Measurements from ENCODE around the gene WARS2. TPM values are rescaled to one million over a fixed set of nuclear protein-coding genes. Genes with fewer than 3 reads are reported as not detected.

WARS2 gene
- polyA plus RNA-seq, 3 donors from 2014 or later, result 6.5 to 10.6 (median 9.5) TPM

DNA sequence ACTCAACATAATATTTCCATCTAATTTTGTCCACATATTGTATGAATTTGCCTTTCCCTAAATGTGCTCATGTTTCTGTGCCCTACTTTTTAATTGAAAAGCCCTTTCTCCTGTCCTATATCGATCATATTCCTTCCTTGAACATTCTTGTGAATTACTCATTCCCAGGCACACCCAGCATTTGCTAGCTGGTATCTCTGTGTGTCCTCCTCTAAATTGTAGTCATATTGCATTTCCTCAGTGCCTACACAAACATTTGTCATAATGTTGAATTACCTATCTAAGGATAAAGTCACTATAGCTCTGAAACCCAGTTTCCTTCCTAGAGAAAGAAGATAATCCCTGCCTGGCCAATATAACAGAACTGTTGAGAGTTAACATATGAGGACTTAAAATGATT is 112.7 kb downstream of the WARS2 start:
- peaks cover 30 to 34% (median 32%) of the 10 kb centered on the region in 3 donors for H3K36me3 Mint-ChIP-seq
- no peak overlapping the region for H3K4me3 Mint-ChIP-seq
- H3K27ac Mint-ChIP-seq, result no peak overlapping the region
- no peak for DNase-seq
- H3K9me3 Mint-ChIP-seq, result peaks cover 0 to 4% (median 2%) of the 10 kb centered on the region in 6 donors
- no peaks in the 10 kb centered on the region for H3K27me3 Mint-ChIP-seq (ENCODE audit: low read depth in 3 of 3)
- H3K4me1 Mint-ChIP-seq, result no peaks in the 10 kb centered on the region

DNA sequence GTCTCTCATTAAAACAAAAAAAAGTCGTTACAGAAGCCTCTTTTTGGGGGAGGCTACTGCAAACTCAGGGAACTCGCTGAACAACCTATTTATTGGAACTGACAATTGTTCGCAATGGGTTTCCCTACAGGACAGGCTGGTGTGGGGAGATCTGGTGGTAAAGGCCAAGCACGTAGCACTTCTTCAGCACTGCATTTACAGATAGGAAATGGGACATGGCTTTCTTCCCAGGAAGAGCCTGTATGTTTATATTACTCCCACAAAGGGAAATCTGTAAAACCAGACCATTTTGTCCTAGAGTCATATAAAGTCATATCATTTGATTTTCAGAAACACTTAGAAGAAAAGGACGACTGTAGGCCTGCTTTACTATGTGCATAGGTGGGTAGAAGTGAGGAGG is 113.5 kb downstream of the WARS2 start:
- H3K4me1 Mint-ChIP-seq, result no peaks in the 10 kb centered on the region
- H3K27me3 Mint-ChIP-seq (ENCODE audit: low read depth in 3 of 3), result no peaks in the 10 kb centered on the region
- H3K27ac Mint-ChIP-seq, result no peak overlapping the region
- DNase-seq, result no peak
- H3K9me3 Mint-ChIP-seq, result peaks cover 0 to 7% (median 3%) of the 10 kb centered on the region in 6 donors
- peaks cover 23 to 28% (median 24%) of the 10 kb centered on the region in 3 donors for H3K36me3 Mint-ChIP-seq
- H3K4me3 Mint-ChIP-seq, result no peak overlapping the region

- Mint-ChIP-seq H3K4me1 (peaks cover 0 to 3% of the 10 kb centered on the region in 2 donors), H3K4me3 (no peak overlapping the region), H3K27ac (no peak overlapping the region), H3K9me3 (peaks cover 13 to 31% (median 16%) of the 10 kb centered on the region in 6 donors), H3K27me3 (ENCODE audit: low read depth in 3 of 3) (peaks cover 4 to 11% (median 8%) of the 10 kb centered on the region in 3 donors), H3K36me3 (peaks cover 22 to 51% (median 50%) of the 10 kb centered on the region in 3 donors)
- DNase-seq, result no peak
These were observed 124.9 kb downstream of the WARS2 start for GRCh38 chr1:119015547-119015946.

- no peak for DNase-seq
- Mint-ChIP-seq H3K27me3 (ENCODE audit: low read depth in 3 of 3) (peaks cover 14 to 18% (median 17%) of the 10 kb centered on the region in 3 donors), H3K27ac (no peak overlapping the region), H3K36me3 (peaks cover 4 to 44% (median 25%) of the 10 kb centered on the region in 3 donors), H3K4me3 (no peak overlapping the region), H3K4me1 (peaks cover 3 to 14% of the 10 kb centered on the region in 2 donors), H3K9me3 (peaks cover 10 to 38% (median 15%) of the 10 kb centered on the region in 6 donors)
These were observed 128.1 kb downstream of the WARS2 start for GRCh38 chr1:119012383-119012782.

DNA sequence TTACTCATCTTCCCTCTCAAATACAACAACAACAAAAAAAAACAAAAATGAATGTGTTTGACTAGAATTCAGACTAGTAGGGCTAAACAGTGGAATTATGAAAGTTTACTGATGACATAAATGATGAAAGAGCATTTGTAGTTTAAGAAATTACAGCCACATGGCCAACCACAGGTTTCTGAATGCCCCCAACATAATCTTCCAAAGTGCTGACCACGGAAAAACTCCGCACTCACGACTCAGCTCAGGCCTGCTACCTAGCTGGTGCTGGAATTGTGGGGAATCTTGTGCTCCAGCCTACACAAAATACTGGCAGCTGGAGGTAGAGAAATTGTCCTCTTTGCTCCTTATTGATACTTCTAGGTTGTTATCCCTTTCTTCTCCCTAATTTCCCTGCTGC is 128.7 kb downstream of the WARS2 start:
- Mint-ChIP-seq H3K9me3 (peaks cover 10 to 38% (median 15%) of the 10 kb centered on the region in 6 donors), H3K36me3 (peaks cover 4 to 42% (median 22%) of the 10 kb centered on the region in 3 donors), H3K27ac (no peak overlapping the region), H3K4me1 (peaks cover 3 to 14% of the 10 kb centered on the region in 2 donors), H3K4me3 (no peak overlapping the region), H3K27me3 (ENCODE audit: low read depth in 3 of 3) (peaks cover 16 to 18% (median 17%) of the 10 kb centered on the region in 3 donors)
- no peak for DNase-seq

DNA sequence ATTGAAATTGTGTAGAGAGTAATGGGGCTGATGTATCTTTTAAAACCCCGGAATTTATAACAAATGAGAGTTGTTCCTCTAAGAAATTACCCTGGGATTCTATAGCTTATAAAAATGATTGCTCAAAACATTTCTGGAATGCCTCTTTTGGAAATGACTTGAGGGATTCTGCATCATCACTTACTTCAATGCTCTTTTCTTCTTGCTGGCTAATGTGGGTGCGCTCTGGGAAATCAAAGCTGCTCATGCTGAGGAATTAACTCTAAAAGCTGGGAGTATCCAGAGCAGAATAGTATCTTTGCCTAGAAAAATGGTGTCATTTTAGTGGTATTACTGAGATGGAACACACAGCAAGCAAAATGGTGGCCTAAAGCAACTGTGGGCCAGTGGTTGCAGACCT is 129.3 kb downstream of the WARS2 start:
- H3K27me3 Mint-ChIP-seq (ENCODE audit: low read depth in 3 of 3), result peaks cover 21 to 23% (median 22%) of the 10 kb centered on the region in 3 donors
- peaks cover 4 to 42% (median 22%) of the 10 kb centered on the region in 3 donors for H3K36me3 Mint-ChIP-seq

GRCh38 chr1:119010201-119010600 is 130.3 kb downstream of the WARS2 start:
- DNase-seq, result no peak
- Mint-ChIP-seq H3K36me3 (peaks cover 7 to 36% (median 18%) of the 10 kb centered on the region in 3 donors), H3K27ac (no peak overlapping the region), H3K9me3 (peaks cover 15 to 46% (median 21%) of the 10 kb centered on the region in 6 donors), H3K4me1 (peaks cover 5 to 14% of the 10 kb centered on the region in 2 donors), H3K27me3 (ENCODE audit: low read depth in 3 of 3) (peaks cover 25 to 28% (median 26%) of the 10 kb centered on the region in 3 donors), H3K4me3 (no peak overlapping the region)

More for the DNA sequence above, 129.3 kb downstream of the WARS2 start:
- Mint-ChIP-seq H3K4me1 (peaks cover 5 to 14% of the 10 kb centered on the region in 2 donors), H3K27ac (no peak overlapping the region), H3K9me3 (peaks cover 10 to 38% (median 16%) of the 10 kb centered on the region in 6 donors), H3K4me3 (no peak overlapping the region)
- DNase-seq, result no peak

DNA sequence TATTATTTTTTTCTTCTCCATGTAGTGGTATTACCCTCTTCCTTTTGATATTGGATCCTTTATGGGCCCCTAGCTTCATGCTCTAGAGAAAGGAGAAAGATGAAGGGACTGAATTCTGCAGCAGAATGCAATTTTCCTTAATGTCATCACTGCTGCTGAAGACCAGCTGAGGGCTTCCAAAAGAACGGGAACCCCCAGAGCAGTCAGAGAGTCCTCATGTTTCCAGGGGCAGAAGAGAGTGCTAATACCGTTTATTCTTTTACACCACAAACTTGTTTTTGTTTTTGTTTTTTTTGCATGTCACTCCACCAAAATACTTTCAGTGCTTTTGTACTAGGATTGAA is 131.2 kb downstream of the WARS2 start:
- Mint-ChIP-seq H3K4me3 (no peak overlapping the region), H3K36me3 (peaks cover 7 to 29% (median 11%) of the 10 kb centered on the region in 3 donors), H3K9me3 (peaks cover 10 to 49% (median 26%) of the 10 kb centered on the region in 6 donors), H3K4me1 (peaks cover 5 to 14% of the 10 kb centered on the region in 2 donors), H3K27me3 (ENCODE audit: low read depth in 3 of 3) (peaks cover 25 to 33% (median 33%) of the 10 kb centered on the region in 3 donors), H3K27ac (no peak overlapping the region)
- DNase-seq, result no peak

DNA sequence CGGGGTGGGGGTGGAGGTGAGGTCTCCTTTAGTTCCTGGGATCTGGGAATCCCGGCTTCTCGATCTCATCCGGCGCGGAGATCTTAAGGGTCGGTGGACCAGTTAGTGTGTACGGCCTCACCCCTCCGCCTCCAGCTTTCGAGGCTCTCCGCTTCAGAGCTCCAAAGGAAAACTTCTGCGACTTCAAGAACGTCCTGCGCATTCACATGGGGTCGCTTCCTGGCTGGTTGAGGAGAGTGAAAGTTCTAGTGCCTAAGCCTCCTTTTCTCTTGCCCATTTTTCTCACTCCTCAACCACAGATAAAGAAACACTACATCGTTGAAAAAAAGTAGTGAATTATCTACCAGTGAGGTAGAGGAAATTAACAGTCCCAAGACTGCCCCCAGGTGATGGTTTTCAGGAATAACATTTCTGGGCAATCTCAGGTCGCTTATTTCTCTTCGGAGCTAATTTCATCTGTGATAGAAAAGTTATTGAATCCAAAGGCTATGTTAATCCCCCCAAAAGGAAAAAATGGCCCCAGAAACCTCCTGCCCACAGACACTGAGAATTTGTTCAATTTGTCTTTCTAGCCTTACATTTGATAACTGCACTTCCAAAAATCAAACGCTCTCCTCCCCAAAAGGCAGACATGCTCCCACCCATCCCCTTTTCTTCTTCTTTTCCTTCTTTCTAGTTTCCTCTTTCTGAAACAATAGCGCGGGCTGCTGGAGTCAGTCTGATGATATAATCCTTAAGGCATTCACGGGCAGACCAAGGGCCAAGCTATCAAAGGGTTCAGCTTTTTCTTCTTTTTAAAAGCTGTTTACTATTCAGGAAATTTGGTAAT is 131.8 kb downstream of the WARS2 start:
- Mint-ChIP-seq H3K36me3 (peaks cover 7 to 29% (median 11%) of the 10 kb centered on the region in 3 donors), H3K27me3 (ENCODE audit: low read depth in 3 of 3) (peaks cover 31 to 39% (median 38%) of the 10 kb centered on the region in 3 donors), H3K4me3 (peak overlapping the region; percentile 0 to 75 (median 65)), H3K9me3 (peaks cover 11 to 55% (median 29%) of the 10 kb centered on the region in 6 donors), H3K27ac (no peak overlapping the region), H3K4me1 (peaks cover 5 to 14% of the 10 kb centered on the region in 2 donors)
- no peak for DNase-seq

GRCh38 chr1:119007670-119008482 is 132.6 kb downstream of the WARS2 start:
- H3K4me3 Mint-ChIP-seq, result peak overlapping the region; percentile 0 to 75 (median 48)
- H3K27me3 Mint-ChIP-seq (ENCODE audit: low read depth in 3 of 3), result peaks cover 35 to 43% (median 43%) of the 10 kb centered on the region in 3 donors
- peaks cover 5 to 14% of the 10 kb centered on the region in 2 donors for H3K4me1 Mint-ChIP-seq
- no peak for DNase-seq
- peaks cover 7 to 23% (median 10%) of the 10 kb centered on the region in 3 donors for H3K36me3 Mint-ChIP-seq
- no peak overlapping the region for H3K27ac Mint-ChIP-seq
- H3K9me3 Mint-ChIP-seq, result peaks cover 12 to 62% (median 31%) of the 10 kb centered on the region in 6 donors

DNA sequence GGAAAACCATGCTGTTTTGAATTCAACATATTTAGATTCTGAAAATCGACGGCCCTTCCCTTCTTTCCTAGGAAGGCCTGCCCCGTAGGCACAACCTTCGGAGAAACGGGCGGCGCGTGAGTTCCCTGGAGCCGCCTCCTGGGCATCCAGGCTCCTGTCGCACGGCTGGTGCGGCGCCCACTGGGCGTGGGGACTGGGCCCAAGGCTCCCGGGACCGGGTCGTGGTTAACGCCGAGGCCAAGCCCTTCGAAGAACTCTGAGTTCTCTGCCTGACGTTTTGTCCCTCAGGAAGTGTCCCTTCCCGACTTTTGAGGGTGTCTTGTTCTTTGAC is 133.1 kb downstream of the WARS2 start:
- peaks cover 16 to 64% (median 32%) of the 10 kb centered on the region in 6 donors for H3K9me3 Mint-ChIP-seq
- no peak overlapping the region for H3K27ac Mint-ChIP-seq
- H3K4me1 Mint-ChIP-seq, result peaks cover 6 to 17% of the 10 kb centered on the region in 2 donors
- no peak overlapping the region for H3K4me3 Mint-ChIP-seq
- H3K27me3 Mint-ChIP-seq (ENCODE audit: low read depth in 3 of 3), result peaks cover 36 to 46% (median 38%) of the 10 kb centered on the region in 3 donors
- DNase-seq, result no peak
- peaks cover 4 to 17% (median 7%) of the 10 kb centered on the region in 3 donors for H3K36me3 Mint-ChIP-seq

DNA sequence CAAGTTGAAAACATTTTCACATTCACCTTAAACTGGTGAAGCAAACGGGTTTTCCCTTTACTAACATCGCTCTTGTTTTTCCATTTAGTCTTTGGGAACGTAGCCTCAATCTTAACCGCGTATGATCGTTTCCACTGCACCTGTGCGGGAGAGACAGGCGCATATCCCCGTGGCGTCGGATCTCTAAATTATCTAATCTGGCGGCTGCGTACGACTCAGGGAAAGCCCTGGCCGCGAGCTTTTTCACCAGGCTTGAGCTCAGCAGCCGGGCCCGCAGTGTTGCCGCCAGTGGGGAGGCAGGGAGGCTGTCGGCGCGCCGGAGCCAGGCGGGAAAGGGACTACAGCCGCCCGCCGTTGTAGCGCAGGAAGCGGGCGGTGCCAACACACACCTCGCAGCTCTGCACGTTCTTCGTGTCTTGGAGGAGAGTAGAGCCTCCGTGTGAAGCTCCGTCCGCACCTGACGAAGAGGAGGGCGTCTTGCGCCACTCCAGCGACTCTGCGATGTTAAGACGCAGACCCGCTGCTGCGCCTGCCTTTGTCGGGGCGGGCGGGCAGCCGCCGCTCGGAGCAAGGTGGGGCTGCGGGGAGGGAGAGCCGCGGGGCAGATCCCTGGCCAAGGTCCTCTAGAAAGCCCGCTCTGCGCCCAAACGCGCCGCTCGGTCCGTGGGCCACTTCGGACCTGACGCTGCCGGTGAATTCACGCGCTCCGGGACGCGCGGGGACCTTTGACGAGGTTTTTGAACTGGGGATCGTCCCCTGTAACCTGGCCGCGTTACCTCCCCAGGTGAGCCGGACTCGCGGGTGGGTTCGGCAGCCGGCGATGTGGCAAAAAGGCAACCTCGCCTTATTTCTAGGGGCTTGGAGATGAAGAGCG is 133.8 kb downstream of the WARS2 start:
- Mint-ChIP-seq H3K27ac (no peak overlapping the region), H3K9me3 (peaks cover 12 to 64% (median 31%) of the 10 kb centered on the region in 6 donors), H3K4me3 (no peak overlapping the region), H3K36me3 (peaks cover 0 to 13% (median 7%) of the 10 kb centered on the region in 3 donors), H3K27me3 (ENCODE audit: low read depth in 3 of 3) (peaks cover 34 to 50% (median 39%) of the 10 kb centered on the region in 3 donors), H3K4me1 (peaks cover 12 to 24% of the 10 kb centered on the region in 2 donors)
- no peak for DNase-seq
